Common myeloid progenitor, CD34-positive (primary cell): Measurements from ENCODE around the gene DRC3.

Source experiments
- CTCF ChIA-PET: fragments of 350-600 bp; sonication (Branson Sonifier 250); formaldehyde crosslinking; loops from one replicate; lab custom pipeline; 2021; ENCODE audit warnings: antibody characterized with exemption; lab: Charles Lee
- POLR2A ChIA-PET: fragments of 350-600 bp; sonication (Branson Sonifier 250); formaldehyde crosslinking; loops from one replicate; lab custom pipeline; 2021; ENCODE audit warnings: antibody characterized with exemption; lab: Charles Lee
- DNase-seq, 3 donors: peaks; one replicate each; pipeline versions ENCODE4 v3.0.0 to v3.0.0-alpha.2; 2013
- H3K27ac ChIP-seq, 2 experiments: 1 replicate in 1 of 2; 2 replicates in 1 of 2; pipeline ENCODE4 v1.7.0; 2013; ENCODE audit warnings: inconsistent platforms in 2 of 2, low read length in 2 of 2, mild to moderate bottlenecking in 2 of 2, low read depth in 1 of 2, moderate library complexity in 1 of 2; ENCODE audit not compliant: severe bottlenecking in 2 of 2, insufficient read depth in 1 of 2, poor library complexity in 1 of 2
- H3K27me3 ChIP-seq, 5 experiments: replicated peaks in 2 of 5; 1 replicate in 3 of 5; 2 replicates in 2 of 5; pipeline versions ENCODE4 v1.6.1 to v1.7.0; 2013; ENCODE audit warnings: low read length in 4 of 5, mild to moderate bottlenecking in 2 of 5, moderate library complexity in 2 of 5, inconsistent platforms in 1 of 5; ENCODE audit not compliant: insufficient read depth in 5 of 5, control insufficient read depth in 4 of 5
- H3K36me3 ChIP-seq, 4 experiments: 1 replicate in 2 of 4; 2 replicates in 2 of 4; pipeline versions ENCODE4 v1.6.1 to v1.7.0; 2013; ENCODE audit warnings: low read length in 3 of 4, control low read depth in 1 of 4, mild to moderate bottlenecking in 1 of 4; ENCODE audit not compliant: control insufficient read depth in 4 of 4, insufficient read depth in 4 of 4
- H3K4me1 ChIP-seq, 4 experiments: 1 replicate in 3 of 4; 2 replicates in 1 of 4; pipeline versions ENCODE4 v1.6.1 to v1.7.1; 2013; ENCODE audit warnings: low read length in 3 of 4, mild to moderate bottlenecking in 3 of 4, control low read depth in 1 of 4, inconsistent platforms in 1 of 4, moderate library complexity in 1 of 4; ENCODE audit not compliant: control insufficient read depth in 4 of 4, insufficient read depth in 4 of 4; ENCODE audit errors: control extremely low read depth in 1 of 4
- H3K4me3 ChIP-seq, 7 experiments: 1 replicate in 4 of 7; 2 replicates in 3 of 7; pipeline versions ENCODE4 v1.5.1 to v1.7.0; 2013; ENCODE audit warnings: mild to moderate bottlenecking in 7 of 7, low read length in 6 of 7, moderate library complexity in 6 of 7, inconsistent platforms in 2 of 7, low read depth in 2 of 7, control low read depth in 1 of 7; ENCODE audit not compliant: insufficient read depth in 4 of 7, control insufficient read depth in 1 of 7; ENCODE audit errors: extremely low read depth in 1 of 7
- H3K9me3 ChIP-seq, 5 experiments: 1 replicate in 4 of 5; 2 replicates in 1 of 5; pipeline versions ENCODE4 v1.6.1 to v1.7.1; 2013; ENCODE audit warnings: low read length in 4 of 5, mild to moderate bottlenecking in 2 of 5, inconsistent platforms in 1 of 5, low read depth in 1 of 5, moderate library complexity in 1 of 5; ENCODE audit not compliant: control insufficient read depth in 4 of 5, insufficient read depth in 2 of 5; ENCODE audit errors: control extremely low read depth in 1 of 5
- WGBS: methylation state at CpG from one replicate; pipeline ENCODE4 v1.1.5; 2013; ENCODE audit not compliant: insufficient coverage; 5-methylcytosine and 5-hydroxymethylcytosine counted together

The DRC3 gene

DNA sequence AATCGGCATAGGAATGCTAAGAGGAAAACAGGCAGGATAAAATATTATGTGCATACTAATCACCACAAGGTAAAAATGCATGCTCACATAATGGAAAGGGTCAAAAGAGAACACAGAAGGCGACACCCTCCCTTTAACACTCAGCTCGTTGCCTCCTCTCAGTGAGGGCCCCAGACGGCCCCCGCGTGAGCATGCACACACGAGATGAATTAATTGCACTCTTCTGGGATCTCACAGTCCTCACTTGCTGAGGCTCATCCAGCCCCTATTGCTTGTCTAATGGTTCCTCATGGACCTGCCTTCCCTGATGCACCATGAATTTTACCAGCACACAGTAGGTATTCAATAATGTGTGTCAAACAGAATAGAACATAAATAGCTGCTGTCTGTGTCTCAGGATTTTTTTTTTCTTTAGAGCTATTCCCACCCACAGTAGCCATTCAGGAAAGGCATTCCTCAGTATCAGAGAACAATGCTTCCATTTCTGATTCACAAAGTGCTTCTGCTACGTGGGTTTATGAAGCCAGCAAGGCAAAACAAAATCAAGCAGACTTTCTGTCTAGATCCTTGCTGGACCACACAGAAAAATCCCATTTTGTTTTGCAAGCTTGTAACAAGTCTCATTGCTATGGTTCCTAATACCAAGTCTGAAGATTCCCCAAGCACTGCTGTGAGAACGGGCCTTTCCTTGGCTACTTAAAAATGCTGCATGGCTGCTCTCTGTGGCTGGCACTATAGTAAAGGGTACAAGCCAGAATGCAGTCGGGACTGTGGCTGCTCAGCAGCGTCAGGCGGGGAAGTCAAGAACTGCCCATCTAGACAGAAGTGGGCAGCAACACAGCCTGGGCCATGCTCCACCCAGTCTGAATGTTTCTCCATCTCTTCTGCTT lies 44.0 kb upstream of the DRC3 start:
- no peak for DNase-seq
- ChIA-PET POLR2A (interaction anchor here (1.0 kb wide), 1 partner anchor 31 kb away, joined by 4 read pairs; no protein-coding TSS in a partner anchor), CTCF (interaction anchor here (1.0 to 1.1 kb wide), 4 partner anchors 38 to 462 kb away, joined by 3 to 4 read pairs (median 3); no protein-coding TSS in a partner anchor)
- H3K27ac ChIP-seq: no peak overlapping the region
- no peaks in the 10 kb centered on the region for H3K27me3 ChIP-seq
- no peak overlapping the region for H3K4me3 ChIP-seq
- WGBS: 97% methylated on average over 11 of the region's 12 CpGs
- H3K36me3 ChIP-seq: no peaks in the 10 kb centered on the region
- H3K4me1 ChIP-seq: peaks cover 0 to 5% (median 0%) of the 10 kb centered on the region in 4 experiments
- no peaks in the 10 kb centered on the region for H3K9me3 ChIP-seq

DNA sequence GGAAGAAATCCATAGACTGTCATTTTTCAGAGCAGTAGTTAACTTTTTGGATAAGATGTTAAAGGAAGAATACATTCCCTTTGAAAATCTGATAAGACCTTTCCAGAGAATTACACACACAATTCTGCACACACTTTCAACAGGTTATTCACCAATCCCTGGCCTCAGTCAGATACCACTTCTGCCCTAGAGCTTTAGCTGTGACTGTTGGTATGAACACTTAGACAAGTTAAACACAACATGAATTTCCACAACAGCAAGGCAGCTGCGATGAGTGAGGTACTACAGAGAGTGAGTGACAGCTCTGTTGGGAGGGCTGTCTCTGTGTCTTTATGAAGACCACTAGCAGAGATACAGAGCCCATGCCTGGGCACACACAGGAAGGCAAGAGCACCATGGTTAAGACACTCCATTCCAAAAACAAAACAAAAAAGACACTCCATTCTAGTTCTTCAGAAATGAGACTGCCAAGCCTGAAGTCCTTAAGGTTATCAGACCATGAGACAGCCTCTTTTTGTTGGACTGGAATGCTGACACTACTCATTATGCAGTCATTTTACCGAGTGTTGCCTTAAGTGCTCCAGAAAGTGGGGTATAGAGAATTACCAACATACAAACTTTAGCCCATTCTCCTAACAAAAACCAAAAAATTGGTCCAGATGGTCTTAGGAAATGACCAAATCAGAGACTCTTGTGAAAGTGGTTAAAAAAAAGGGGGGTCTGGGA lies 42.8 kb upstream of the DRC3 start:
- Histone ChIP-seq H3K9me3 (no peaks in the 10 kb centered on the region), H3K27me3 (no peaks in the 10 kb centered on the region), H3K27ac (no peak overlapping the region), H3K4me3 (no peak overlapping the region), H3K36me3 (no peaks in the 10 kb centered on the region), H3K4me1 (peaks cover 0 to 12% (median 5%) of the 10 kb centered on the region in 4 experiments)
- 100% methylated on average over 2 of the region's 2 CpGs for WGBS
- POLR2A ChIA-PET: interaction anchor here (0.6 kb wide), 1 partner anchor 18 kb away, joined by 3 read pairs; no protein-coding TSS in a partner anchor
- CTCF ChIA-PET: interaction anchor here (1.1 kb wide), 1 partner anchor 39 kb away, joined by 3 read pairs; no protein-coding TSS in a partner anchor
- no peak for DNase-seq

DNA sequence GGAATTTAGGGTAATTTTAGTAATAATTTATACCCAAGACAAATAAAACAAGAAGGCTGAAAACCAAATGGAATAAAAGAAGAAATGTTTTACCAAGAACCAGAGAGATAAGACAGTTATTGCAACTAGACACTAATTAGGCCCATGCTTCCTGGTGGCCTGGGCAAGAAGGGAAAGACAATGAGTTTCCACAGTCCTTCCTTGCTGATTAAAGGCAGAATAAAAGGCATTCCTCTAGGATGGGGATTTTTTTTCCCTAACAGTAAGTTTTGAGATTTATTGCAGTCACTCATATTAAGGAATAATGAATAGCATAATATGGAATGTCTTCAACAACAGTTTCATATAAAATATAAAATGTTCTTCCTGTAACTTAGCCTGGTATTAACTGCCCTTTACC lies 42.0 kb upstream of the DRC3 start:
- no peaks in the 10 kb centered on the region for H3K36me3 ChIP-seq
- ChIA-PET CTCF (interaction anchor here (1.2 kb wide), 1 partner anchor 16 kb away, joined by 3 read pairs; no protein-coding TSS in a partner anchor), POLR2A (no interaction called here)
- peaks cover 4 to 21% (median 13%) of the 10 kb centered on the region in 4 experiments for H3K4me1 ChIP-seq
- no peaks in the 10 kb centered on the region for H3K27me3 ChIP-seq
- no peak overlapping the region for H3K4me3 ChIP-seq
- no peak overlapping the region for H3K27ac ChIP-seq
- DNase-seq: no peak
- no peaks in the 10 kb centered on the region for H3K9me3 ChIP-seq

DNA sequence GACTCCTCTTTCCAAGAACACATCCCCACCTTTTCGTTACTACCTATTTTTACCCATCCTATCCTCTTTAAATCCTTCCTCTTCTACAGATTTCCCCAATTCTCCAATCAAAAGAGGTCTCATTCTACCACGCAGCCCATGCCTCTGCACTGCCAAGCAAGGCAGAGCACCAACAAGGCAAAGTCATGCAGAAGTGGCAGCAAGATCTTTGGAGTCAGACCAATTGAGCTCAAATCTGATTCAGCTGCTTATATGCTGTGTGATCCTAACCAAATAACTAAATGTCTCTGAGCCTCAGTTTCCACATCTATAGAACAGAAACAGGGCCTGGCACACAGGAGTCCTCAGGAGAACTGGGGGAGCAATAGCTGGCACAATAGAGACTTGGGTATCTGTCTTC lies 41.5 kb upstream of the DRC3 start:
- no peaks in the 10 kb centered on the region for H3K27me3 ChIP-seq
- no peaks in the 10 kb centered on the region for H3K9me3 ChIP-seq
- WGBS: 60% methylated on average over 1 of the region's 2 CpGs
- H3K27ac ChIP-seq: no peak overlapping the region
- H3K4me3 ChIP-seq: no peak overlapping the region
- ChIA-PET CTCF (interaction anchor here (0.9 to 1.2 kb wide), 2 partner anchors 12 to 15 kb away, joined by 3 read pairs; no protein-coding TSS in a partner anchor), POLR2A (no interaction called here)
- DNase-seq: peak in 1 of 3 donors; percentile 16
- peaks cover 4 to 26% (median 15%) of the 10 kb centered on the region in 4 experiments for H3K4me1 ChIP-seq
- H3K36me3 ChIP-seq: no peaks in the 10 kb centered on the region

DNA sequence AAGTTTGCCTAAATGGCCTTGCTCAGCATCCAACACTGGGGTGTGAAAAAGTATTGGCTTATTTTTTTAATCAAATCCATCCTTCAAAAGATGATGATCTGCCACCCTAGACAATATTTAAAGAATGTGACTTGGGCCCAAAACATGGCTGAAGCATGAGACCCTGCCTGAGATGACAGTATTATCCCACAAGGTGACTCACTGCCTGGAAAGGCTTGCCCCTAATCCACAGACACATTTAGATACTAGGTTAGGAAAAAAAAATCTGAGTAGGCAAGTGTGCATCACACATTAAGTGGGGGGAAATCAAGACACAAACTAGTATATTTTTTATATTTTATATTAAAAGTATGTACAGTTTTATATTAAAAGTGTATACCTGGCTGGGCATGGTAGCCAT lies 38.9 kb upstream of the DRC3 start:
- no peaks in the 10 kb centered on the region for H3K27me3 ChIP-seq
- no peak for DNase-seq
- CTCF ChIA-PET: interaction anchor here (1.7 kb wide), 1 partner anchor 15 kb away, joined by 5 read pairs; no protein-coding TSS in a partner anchor
- H3K4me3 ChIP-seq: no peak overlapping the region
- H3K9me3 ChIP-seq: no peaks in the 10 kb centered on the region
- peaks cover 4 to 27% (median 15%) of the 10 kb centered on the region in 4 experiments for H3K4me1 ChIP-seq
- H3K27ac ChIP-seq: no peak overlapping the region
- H3K36me3 ChIP-seq: no peaks in the 10 kb centered on the region
- POLR2A ChIA-PET: no interaction called here

DNA sequence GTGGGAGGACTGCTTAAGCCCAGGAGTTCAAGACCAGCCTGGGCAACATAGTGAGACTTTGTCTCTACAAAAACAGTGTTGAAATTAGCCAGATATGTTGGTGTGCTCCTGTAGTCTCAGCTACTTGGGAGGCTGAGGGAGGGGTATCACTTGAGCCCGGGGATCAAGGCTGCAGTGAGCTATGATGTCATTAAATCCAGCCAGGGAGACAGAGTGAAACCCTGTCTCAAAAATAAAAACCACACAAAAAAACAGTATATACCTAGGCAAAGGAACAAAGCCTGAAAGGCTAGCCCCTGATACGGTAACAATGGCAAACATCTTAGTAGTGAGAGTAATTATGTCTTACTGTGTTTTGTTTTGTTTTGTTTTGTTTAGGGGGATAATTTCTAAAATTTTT lies 38.4 kb upstream of the DRC3 start:
- DNase-seq: no peak
- Histone ChIP-seq H3K36me3 (no peaks in the 10 kb centered on the region), H3K4me3 (no peak overlapping the region), H3K27ac (no peak overlapping the region), H3K4me1 (peaks cover 4 to 27% (median 15%) of the 10 kb centered on the region in 4 experiments), H3K27me3 (no peaks in the 10 kb centered on the region), H3K9me3 (no peaks in the 10 kb centered on the region)
- ChIA-PET CTCF (interaction anchor here (1.3 to 1.7 kb wide), 2 partner anchors 15 to 32 kb away, joined by 3 to 5 read pairs; no protein-coding TSS in a partner anchor), POLR2A (no interaction called here)
- no CpG with 5 or more reads among the region's 2 CpGs for WGBS
